Left renal cortex interstitium (tissue), 4 donors: ENCODE data around the gene ADI1. TPM values are rescaled to one million over a fixed set of nuclear protein-coding genes. Genes with fewer than 3 reads are reported as not detected.

Source experiments
- DNase-seq, 4 donors: peaks; one replicate each; pipeline ENCODE4 v3.0.0-alpha.2; 2013; ENCODE audit warnings: low read depth in 4 of 4, low spot score in 2 of 4, missing footprints in 1 of 4
- polyA plus RNA-seq, 4 donors: library from polyadenylated mRNA; unstranded; fragments of 120-200 nt; gene quantifications; one replicate each; pipeline ENCODE4 v1.2.1, GENCODE V29; 2013; ENCODE audit not compliant: insufficient read length in 4 of 4

Gene ADI1
- 10 to 100 TPM; 66.1 to 81.9 (median 71.5) TPM for polyA plus RNA-seq

GRCh38 chr2:3519255-3520205 lies at the start of gene ADI1:
Gene ADI1, minus strand, starts transcription at chr2:3519531. Its CDS starts 44 bp downstream, at chr2:3519487.
- DNase-seq: peak in 3 of 4 donors; percentile 34 to 48 (median 47)

GRCh38 chr2:3566806-3567205 lies 47.5 kb upstream of the ADI1 start:
- DNase-seq: no peak

DNA sequence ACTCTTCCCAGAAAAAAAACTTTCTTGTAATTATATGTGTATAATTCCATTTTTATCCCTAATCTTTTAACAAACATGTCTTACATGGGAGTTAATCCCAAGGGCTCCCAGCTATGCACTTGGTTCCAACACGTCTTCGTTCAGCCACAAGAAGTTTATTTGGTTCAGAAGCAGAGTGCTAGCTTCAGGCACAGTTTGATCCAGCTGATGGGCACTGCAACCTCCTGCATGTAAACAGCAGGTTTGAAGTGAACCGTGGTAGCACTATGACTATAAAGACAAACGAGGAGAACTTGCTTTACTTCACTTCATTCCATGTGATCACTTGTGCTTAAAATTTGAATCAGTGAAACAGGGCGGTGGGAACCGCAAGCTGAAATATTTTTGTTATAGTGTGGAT lies 45.8 kb upstream of the ADI1 start:
- no peak for DNase-seq

GRCh38 chr2:3563521-3563976 lies 44.2 kb upstream of the ADI1 start:
- no peak for DNase-seq

- peak; percentile 83 to 97 (median 95) for DNase-seq
Measured at GRCh38 chr2:3558205-3559014, 39.1 kb upstream of the ADI1 start, which contains the start of gene RNASEH1. Gene RNASEH1, minus strand, starts transcription at chr2:3558333. Its CDS starts 73 bp downstream, at chr2:3558260.

DNA sequence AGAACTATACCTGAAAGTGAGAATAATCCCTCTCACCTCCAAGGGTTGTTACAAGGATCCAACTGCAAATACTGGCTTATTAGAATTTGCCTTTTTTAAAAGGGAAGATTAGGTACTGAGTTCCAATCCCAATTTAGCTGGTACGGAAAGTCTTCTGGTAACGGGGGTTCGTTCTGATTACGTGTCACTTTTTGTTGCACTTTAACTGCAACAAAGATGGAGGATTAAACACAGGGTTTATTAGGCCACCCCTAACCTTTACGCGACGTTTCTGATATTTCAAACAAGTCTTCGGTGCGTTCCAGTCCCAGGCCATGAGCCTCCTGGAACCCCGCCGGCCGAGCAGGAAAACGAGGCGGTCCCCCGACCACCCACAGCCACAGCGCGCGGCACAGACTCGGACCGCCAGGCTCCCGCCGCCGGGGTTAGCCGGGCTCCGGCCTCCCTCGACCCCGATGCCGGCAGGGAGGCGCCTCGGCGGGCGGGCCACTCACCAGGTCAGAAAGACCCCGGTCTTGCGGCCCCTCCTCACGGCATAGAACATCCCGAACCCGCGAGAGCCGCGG lies 38.4 kb upstream of the ADI1 start:
- DNase-seq: no peak

GRCh38 chr2:3553946-3554345 lies 34.6 kb upstream of the ADI1 start:
- no peak for DNase-seq

DNA sequence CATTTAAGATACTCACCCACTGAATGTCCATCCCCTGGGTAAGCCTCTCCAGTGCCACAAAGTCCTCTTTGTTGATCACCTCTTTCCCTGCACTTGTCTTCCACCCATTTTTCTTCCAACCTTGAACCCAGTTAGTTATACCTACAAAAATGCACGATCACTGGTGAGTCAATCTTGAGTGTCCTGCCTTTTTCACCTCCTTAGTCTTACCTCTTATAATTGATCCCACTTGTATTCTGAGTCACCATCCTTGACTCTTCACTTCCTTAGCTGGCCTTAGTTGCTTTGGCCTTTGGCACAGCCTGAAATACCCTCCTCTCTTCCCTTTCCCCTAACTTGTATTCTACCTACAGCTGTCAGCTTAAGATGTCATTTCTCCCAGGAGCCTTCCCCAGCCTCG lies 28.6 kb upstream of the ADI1 start:
- DNase-seq: no peak

DNA sequence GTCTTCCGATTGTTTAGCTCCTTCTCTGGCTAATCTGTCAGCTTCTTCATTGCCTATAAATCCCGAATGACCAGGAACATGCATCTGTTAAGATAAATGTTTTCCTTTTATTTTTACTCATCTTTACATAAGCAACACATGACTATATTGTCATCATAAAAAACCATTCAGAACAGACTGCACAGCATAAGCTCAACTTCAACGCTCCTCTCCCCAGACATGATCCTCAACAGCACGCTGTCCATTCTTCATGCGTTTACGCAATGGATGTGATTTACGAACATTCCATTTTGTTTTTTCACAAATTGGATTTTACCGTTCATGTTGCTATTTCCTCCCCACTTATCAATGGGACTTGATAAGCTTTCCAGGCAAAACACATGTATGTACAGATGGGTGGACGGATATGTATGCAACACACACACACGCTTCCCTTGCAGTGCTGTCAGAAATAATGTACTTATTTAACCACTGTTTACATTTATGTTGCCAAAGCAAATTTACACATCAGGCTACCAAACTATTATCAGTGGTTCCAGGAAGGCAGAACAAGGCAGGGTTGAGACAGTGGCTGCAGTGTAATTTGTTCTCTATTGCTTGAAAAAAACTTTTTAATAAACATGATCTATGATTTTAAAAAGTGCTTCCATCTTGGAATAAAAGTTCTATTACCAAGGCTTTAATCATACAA lies 26.6 kb upstream of the ADI1 start:
- no peak for DNase-seq

GRCh38 chr2:3543023-3543683 lies 23.8 kb upstream of the ADI1 start:
- no peak for DNase-seq

DNA sequence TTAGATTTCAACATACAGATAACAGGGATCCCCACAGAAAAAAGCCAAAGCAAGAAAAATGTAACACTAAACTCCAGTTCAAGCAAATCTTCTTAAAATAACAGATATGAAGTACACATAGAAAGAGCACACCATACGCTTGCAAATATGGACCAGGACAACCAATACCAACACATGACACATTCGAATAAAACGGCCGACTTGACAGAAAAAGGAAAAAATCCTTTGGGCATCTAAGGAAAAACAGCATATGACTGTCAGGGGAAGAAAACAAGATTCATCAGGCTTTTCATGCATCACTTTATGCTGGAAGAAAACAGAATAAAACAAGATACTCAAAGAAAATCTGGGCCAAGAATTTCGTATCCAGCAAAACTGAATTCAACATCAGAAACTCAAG lies 22.8 kb upstream of the ADI1 start:
- no peak for DNase-seq

DNA sequence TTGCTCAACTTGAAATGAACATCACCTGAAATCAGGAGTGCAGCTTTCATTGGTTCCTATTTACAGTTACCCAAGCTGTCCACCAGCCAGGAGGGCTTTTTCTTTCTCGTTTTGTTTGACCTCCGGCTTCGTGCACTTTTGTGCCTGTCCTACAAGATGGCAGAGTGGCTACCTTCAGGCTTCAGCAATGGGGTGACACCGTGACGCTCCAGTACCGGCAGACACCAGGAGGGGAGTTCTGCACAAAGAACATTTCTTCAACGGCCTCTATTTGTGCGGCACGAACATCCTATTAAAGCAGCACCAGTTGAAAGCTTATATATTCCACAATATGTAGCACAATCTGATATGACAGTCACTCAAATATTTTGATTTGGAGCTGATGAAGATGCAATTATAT lies 20.5 kb upstream of the ADI1 start:
- no peak for DNase-seq

- peak in 1 of 4 donors; percentile 35 for DNase-seq
Measured at GRCh38 chr2:3536682-3537632, 17.6 kb upstream of the ADI1 start.

GRCh38 chr2:3535794-3536681 lies 16.7 kb upstream of the ADI1 start:
- peak in 3 of 4 donors; percentile 64 to 74 (median 70) for DNase-seq

GRCh38 chr2:3535467-3535793 lies 16.1 kb upstream of the ADI1 start:
- DNase-seq: no peak

GRCh38 chr2:3534251-3534814 lies 15.0 kb upstream of the ADI1 start:
- no peak for DNase-seq

- no peak for DNase-seq
Measured at GRCh38 chr2:3533836-3534235, 14.5 kb upstream of the ADI1 start.
